Mesenchymal stem cell (in vitro differentiated cells and primary cell): ENCODE measurements around the gene TMEM151A.

Source experiments
- DNase-seq: peaks from one replicate; pipeline ENCODE4 v3.0.0-alpha.2; 2013
- H2AFZ ChIP-seq: one replicate; pipeline ENCODE4 v1.6.1; 2013; ENCODE audit warnings: low read depth, mild to moderate bottlenecking, control low read depth, inconsistent platforms, low read length, moderate library complexity
- H2AK5ac ChIP-seq: 2 replicates; pipeline ENCODE4 v1.6.1; 2013; ENCODE audit warnings: low read length, moderate library complexity, mild to moderate bottlenecking, inconsistent platforms; ENCODE audit not compliant: severe bottlenecking
- H2BK120ac ChIP-seq: one replicate; pipeline ENCODE4 v1.6.1; 2013; ENCODE audit warnings: low read depth, mild to moderate bottlenecking, inconsistent platforms, low read length, moderate library complexity
- H2BK12ac ChIP-seq, 2 experiments: one replicate each; pipeline ENCODE4 v1.6.1; 2013; ENCODE audit warnings: inconsistent platforms in 2 of 2, low read length in 2 of 2, mild to moderate bottlenecking in 2 of 2, moderate library complexity in 2 of 2, control low read depth in 1 of 2
- H2BK15ac ChIP-seq: one replicate; pipeline ENCODE4 v1.6.1; 2013; ENCODE audit warnings: mild to moderate bottlenecking, low read depth, inconsistent platforms; ENCODE audit not compliant: poor library complexity, severe bottlenecking
- H2BK5ac ChIP-seq: 2 replicates; pipeline ENCODE4 v1.6.1; 2013; ENCODE audit warnings: low read depth, mild to moderate bottlenecking, low read length, control low read depth, inconsistent platforms; ENCODE audit not compliant: poor library complexity, severe bottlenecking
- H3K14ac ChIP-seq, 2 experiments: one replicate each; pipeline ENCODE4 v1.6.1; 2013; ENCODE audit warnings: inconsistent platforms in 2 of 2, low read length in 2 of 2, control low read depth in 1 of 2, mild to moderate bottlenecking in 1 of 2, moderate library complexity in 1 of 2
- H3K18ac ChIP-seq, 2 experiments: one replicate each; pipeline ENCODE4 v1.6.1; 2013; ENCODE audit warnings: inconsistent platforms in 2 of 2, low read length in 2 of 2, control low read depth in 1 of 2, low read depth in 1 of 2, mild to moderate bottlenecking in 1 of 2
- H3K23ac ChIP-seq, 2 experiments: one replicate each; pipeline ENCODE4 v1.6.1; 2013; ENCODE audit warnings: inconsistent platforms in 2 of 2, low read length in 2 of 2, mild to moderate bottlenecking in 2 of 2, moderate library complexity in 2 of 2, control low read depth in 1 of 2
- H3K27ac ChIP-seq: 2 replicates; pipeline ENCODE4 v1.5.1; 2013; ENCODE audit warnings: mild to moderate bottlenecking, moderate library complexity, low read length, control low read depth, inconsistent platforms; ENCODE audit not compliant: poor library complexity, severe bottlenecking
- H3K27me3 ChIP-seq, 2 experiments: 2 replicates each; pipeline versions ENCODE4 v1.6.1 to v1.7.0; 2013; ENCODE audit warnings: low read length in 2 of 2, mild to moderate bottlenecking in 2 of 2, moderate library complexity in 2 of 2, control low read depth in 1 of 2, inconsistent platforms in 1 of 2; ENCODE audit not compliant: control insufficient read depth in 1 of 2, insufficient read depth in 1 of 2
- H3K36me3 ChIP-seq, 2 experiments: 2 replicates each; pipeline versions ENCODE4 v1.6.1 to v1.7.0; 2013; ENCODE audit warnings: low read length in 2 of 2, control low read depth in 1 of 2, inconsistent platforms in 1 of 2, low read depth in 1 of 2, mild to moderate bottlenecking in 1 of 2; ENCODE audit not compliant: insufficient read depth in 2 of 2, control insufficient read depth in 1 of 2
- H3K4ac ChIP-seq, 2 experiments: one replicate each; pipeline ENCODE4 v1.6.1; 2013; ENCODE audit warnings: inconsistent platforms in 2 of 2, low read length in 2 of 2, mild to moderate bottlenecking in 2 of 2, moderate library complexity in 2 of 2, control low read depth in 1 of 2, low read depth in 1 of 2
- H3K4me1 ChIP-seq: 2 replicates; pipeline ENCODE4 v1.6.1; 2013; ENCODE audit warnings: low read depth, low read length, control low read depth; ENCODE audit not compliant: control insufficient read depth, insufficient read depth
- H3K4me2 ChIP-seq: 2 replicates; pipeline ENCODE4 v1.6.1; 2013; ENCODE audit warnings: low read length, mild to moderate bottlenecking, inconsistent platforms; ENCODE audit not compliant: poor library complexity, severe bottlenecking
- H3K4me3 ChIP-seq, 2 experiments: 2 replicates each; pipeline versions ENCODE4 v1.5.1 to v1.7.0; 2013; ENCODE audit warnings: low read length in 2 of 2, mild to moderate bottlenecking in 2 of 2, control low read depth in 1 of 2, low read depth in 1 of 2; ENCODE audit not compliant: insufficient read depth in 1 of 2
- H3K79me1 ChIP-seq: replicated peaks from 2 replicates; pipeline ENCODE4 v1.6.1; 2013; ENCODE audit warnings: mild to moderate bottlenecking, control low read depth, low read length, inconsistent platforms; ENCODE audit not compliant: poor library complexity, severe bottlenecking
- H3K9ac ChIP-seq: 2 replicates; pipeline ENCODE4 v1.7.0; 2013; ENCODE audit warnings: mild to moderate bottlenecking, low read length, moderate library complexity
- H3K9me3 ChIP-seq: 2 replicates; pipeline ENCODE4 v1.7.0; 2013; ENCODE audit warnings: mild to moderate bottlenecking, low read length; ENCODE audit not compliant: control insufficient read depth
- H4K8ac ChIP-seq: one replicate; pipeline ENCODE4 v1.6.1; 2013; ENCODE audit warnings: inconsistent platforms, mild to moderate bottlenecking, low read length, moderate library complexity
- H4K91ac ChIP-seq: one replicate; pipeline ENCODE4 v1.6.1; 2013; ENCODE audit warnings: mild to moderate bottlenecking, low read length, inconsistent platforms
- WGBS: methylation state at CpG from one replicate; pipeline ENCODE4 v1.1.7; 2013; ENCODE audit warnings: mixed read lengths; 5-methylcytosine and 5-hydroxymethylcytosine counted together

The TMEM151A gene

GRCh38 chr11:66333896-66334604 is 42.4 kb downstream of the TMEM151A start:
- Histone ChIP-seq H3K14ac (peak overlapping the region in 1 of 2 experiments; percentile 50), H3K4me1 (peaks cover 65% of the 10 kb centered on the region), H3K4me3 (peak overlapping the region; percentile 68 to 85), H3K36me3 (peaks cover 44 to 61% of the 10 kb centered on the region in 2 experiments), H2AK5ac (no peak overlapping the region), H3K79me1 (peaks cover 16% of the 10 kb centered on the region), H2BK120ac (no peak overlapping the region), H3K9me3 (no peaks in the 10 kb centered on the region), H4K91ac (peak overlapping the region; percentile 18), H3K27me3 (no peaks in the 10 kb centered on the region), H3K9ac (peak overlapping the region; percentile 99), H3K27ac (no peak overlapping the region), H2BK15ac (peak overlapping the region; percentile 37), H2BK5ac (no peak overlapping the region), H3K23ac (no peak overlapping the region), H3K18ac (peak overlapping the region in 1 of 2 experiments; percentile 99), H4K8ac (peak overlapping the region; percentile 24), H3K4me2 (peak overlapping the region; percentile 68), H2AFZ (no peak overlapping the region), H3K4ac (no peak overlapping the region), H2BK12ac (peak overlapping the region in 1 of 2 experiments; percentile 33)
- WGBS, result 89% methylated on average over 29 of the region's 29 CpGs
- DNase-seq, result no peak

GRCh38 chr11:66334605-66335442 is 43.1 kb downstream of the TMEM151A start:
- H3K18ac ChIP-seq, result peak overlapping the region; percentile 97 to 99
- H3K23ac ChIP-seq, result no peak overlapping the region
- H3K79me1 ChIP-seq, result peaks cover 22% of the 10 kb centered on the region
- peak overlapping the region in 1 of 2 experiments; percentile 26 for H2BK12ac ChIP-seq
- H3K27ac ChIP-seq, result peak overlapping the region; percentile 97
- no peak overlapping the region for H2AFZ ChIP-seq
- peak overlapping the region in 1 of 2 experiments; percentile 84 for H3K14ac ChIP-seq
- peak overlapping the region; percentile 90 to 94 for H3K4ac ChIP-seq
- peaks cover 68% of the 10 kb centered on the region for H3K4me1 ChIP-seq
- H2BK5ac ChIP-seq, result no peak overlapping the region
- H3K4me2 ChIP-seq, result peak overlapping the region; percentile 68
- H3K9ac ChIP-seq, result peak overlapping the region; percentile 99
- H3K9me3 ChIP-seq, result no peaks in the 10 kb centered on the region
- 81% methylated on average over 42 of the region's 42 CpGs for WGBS
- peak overlapping the region; percentile 99 for H4K91ac ChIP-seq
- DNase-seq, result peak; percentile 42
- H4K8ac ChIP-seq, result peak overlapping the region; percentile 73
- H3K36me3 ChIP-seq, result peaks cover 52 to 69% of the 10 kb centered on the region in 2 experiments
- peak overlapping the region; percentile 71 for H2BK15ac ChIP-seq
- H3K27me3 ChIP-seq, result no peaks in the 10 kb centered on the region
- peak overlapping the region; percentile 68 to 85 for H3K4me3 ChIP-seq
- H2AK5ac ChIP-seq, result peak overlapping the region; percentile 29
- H2BK120ac ChIP-seq, result peak overlapping the region; percentile 78

DNA sequence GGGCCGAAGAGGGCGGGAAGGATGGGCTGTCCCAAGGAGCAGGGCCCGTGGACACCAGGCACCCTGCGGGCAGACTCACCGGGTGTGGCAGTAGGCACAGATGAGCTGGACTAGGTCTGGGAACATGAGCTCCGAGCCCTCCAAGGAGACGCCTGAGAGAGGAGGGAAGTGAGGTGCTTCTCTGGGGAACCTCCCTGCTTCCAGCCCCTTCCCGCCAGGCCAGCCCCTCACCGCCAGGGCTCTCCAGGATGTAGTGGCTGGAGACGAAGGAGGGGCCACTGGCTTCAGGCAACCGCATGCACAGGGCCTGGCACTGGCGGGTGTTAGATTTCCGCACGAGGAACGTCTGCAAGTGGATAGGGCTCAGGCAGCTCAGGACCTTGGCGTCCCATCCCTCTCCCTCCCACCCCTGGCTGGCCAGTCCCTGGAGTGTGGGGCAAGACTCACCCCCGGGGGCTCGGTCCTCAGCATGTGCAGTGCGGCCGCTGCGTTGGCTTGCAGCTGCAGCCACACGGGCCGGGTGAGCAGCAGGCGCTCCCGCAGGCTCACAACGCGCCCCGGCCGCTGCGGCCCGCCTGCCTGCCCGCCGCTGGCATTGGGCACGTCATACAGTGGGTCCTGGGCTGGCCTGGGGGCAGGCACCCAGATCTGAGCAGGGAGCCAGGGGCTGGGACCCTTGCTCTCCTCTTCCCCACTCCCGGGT is 44.0 kb downstream of the TMEM151A start:
- peaks cover 30% of the 10 kb centered on the region for H3K79me1 ChIP-seq
- peak overlapping the region; percentile 90 for H2BK5ac ChIP-seq
- peak overlapping the region; percentile 7 for H2AFZ ChIP-seq
- peaks cover 60 to 77% of the 10 kb centered on the region in 2 experiments for H3K36me3 ChIP-seq
- H3K27me3 ChIP-seq, result no peaks in the 10 kb centered on the region
- peak; percentile 82 for DNase-seq
- peak overlapping the region; percentile 92 for H2BK15ac ChIP-seq
- H3K4me2 ChIP-seq, result peak overlapping the region; percentile 68
- peak overlapping the region; percentile 91 for H2BK120ac ChIP-seq
- H2BK12ac ChIP-seq, result peak overlapping the region; percentile 49 to 93
- H4K8ac ChIP-seq, result peak overlapping the region; percentile 92
- peak overlapping the region; percentile 90 to 94 for H3K4ac ChIP-seq
- H3K9ac ChIP-seq, result peak overlapping the region; percentile 99
- peak overlapping the region; percentile 97 to 99 for H3K18ac ChIP-seq
- H4K91ac ChIP-seq, result peak overlapping the region; percentile 99
- peak overlapping the region; percentile 46 for H2AK5ac ChIP-seq
- peak overlapping the region; percentile 97 for H3K27ac ChIP-seq
- peak overlapping the region; percentile 68 to 85 for H3K4me3 ChIP-seq
- 3% methylated on average over 35 of the region's 35 CpGs for WGBS
- no peak overlapping the region for H3K23ac ChIP-seq
- H3K14ac ChIP-seq, result peak overlapping the region in 1 of 2 experiments; percentile 95
- no peaks in the 10 kb centered on the region for H3K9me3 ChIP-seq
- peaks cover 66% of the 10 kb centered on the region for H3K4me1 ChIP-seq
